HG03460 (cell line): ENCODE results near the gene KCTD17.

Experiments used
- ATAC-seq: cut with Tn5 transposase; IDR thresholded peaks from one replicate; pipeline ENCODE4 v1.9.1; 2021; ENCODE audit not compliant: unreplicated experiment

The KCTD17 gene

GRCh38 chr22:37100589-37101127, 49.1 kb downstream of the KCTD17 start:
- ATAC-seq = no peak

GRCh38 chr22:37101311-37102066, 49.9 kb downstream of the KCTD17 start:
- ATAC-seq = no peak

- no peak for ATAC-seq
Observed at GRCh38 chr22:37103151-37103550, 51.6 kb downstream of the KCTD17 start.

GRCh38 chr22:37103656-37104452, 52.3 kb downstream of the KCTD17 start:
- no peak for ATAC-seq

- no peak for ATAC-seq
Observed at GRCh38 chr22:37105154-37105553, 53.6 kb downstream of the KCTD17 start.

- ATAC-seq = no peak
Observed at GRCh38 chr22:37105990-37106389, 54.4 kb downstream of the KCTD17 start.

- ATAC-seq = no peak
Observed at GRCh38 chr22:37107816-37108621, 56.5 kb downstream of the KCTD17 start.

GRCh38 chr22:37109242-37109917, 57.8 kb downstream of the KCTD17 start, which contains the start of gene TMPRSS6:
TSS of gene TMPRSS6 (minus strand) at chr22:37109713. CDS start at chr22:37103417, 6,296 bp downstream.
- ATAC-seq = no peak

- ATAC-seq = no peak
Observed at GRCh38 chr22:37111156-37111717, 59.7 kb downstream of the KCTD17 start.

GRCh38 chr22:37112084-37112728, 60.7 kb downstream of the KCTD17 start:
- no peak for ATAC-seq
